GM21423 (cell line): ENCODE data around the gene ARHGAP26.

Source experiments
- ATAC-seq: cut with Tn5 transposase; IDR thresholded peaks from one replicate; pipeline ENCODE4 v1.9.1; 2021; ENCODE audit warnings: mild to moderate bottlenecking, moderate library complexity; ENCODE audit not compliant: unreplicated experiment

ARHGAP26 gene

GRCh38 chr5:143244990-143245389 is 474.8 kb downstream of the ARHGAP26 start:
- no peak for ATAC-seq

- ATAC-seq = no peak
Observed at GRCh38 chr5:143245929-143246561, 475.9 kb downstream of the ARHGAP26 start.

GRCh38 chr5:143247134-143247815 is 477.1 kb downstream of the ARHGAP26 start:
- no peak for ATAC-seq

DNA sequence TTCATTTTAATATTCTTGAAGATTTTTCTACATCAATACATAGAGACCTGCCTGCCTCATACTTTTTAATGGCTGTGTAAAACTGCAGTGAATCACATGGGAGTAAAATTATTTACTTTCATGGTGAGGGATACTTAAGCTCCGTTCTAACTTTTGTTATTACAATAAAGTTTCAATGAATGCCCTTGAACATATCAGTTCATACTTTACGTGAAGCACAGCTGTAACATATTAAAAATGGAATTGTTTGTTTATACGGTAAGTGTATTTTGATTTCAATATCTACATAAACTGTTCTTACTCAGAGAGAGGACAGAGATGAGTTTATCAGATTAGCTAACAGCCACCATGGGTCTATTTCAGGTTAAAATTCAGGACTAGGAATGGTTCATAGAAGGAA is 478.2 kb downstream of the ARHGAP26 start:
- ATAC-seq = no peak

DNA sequence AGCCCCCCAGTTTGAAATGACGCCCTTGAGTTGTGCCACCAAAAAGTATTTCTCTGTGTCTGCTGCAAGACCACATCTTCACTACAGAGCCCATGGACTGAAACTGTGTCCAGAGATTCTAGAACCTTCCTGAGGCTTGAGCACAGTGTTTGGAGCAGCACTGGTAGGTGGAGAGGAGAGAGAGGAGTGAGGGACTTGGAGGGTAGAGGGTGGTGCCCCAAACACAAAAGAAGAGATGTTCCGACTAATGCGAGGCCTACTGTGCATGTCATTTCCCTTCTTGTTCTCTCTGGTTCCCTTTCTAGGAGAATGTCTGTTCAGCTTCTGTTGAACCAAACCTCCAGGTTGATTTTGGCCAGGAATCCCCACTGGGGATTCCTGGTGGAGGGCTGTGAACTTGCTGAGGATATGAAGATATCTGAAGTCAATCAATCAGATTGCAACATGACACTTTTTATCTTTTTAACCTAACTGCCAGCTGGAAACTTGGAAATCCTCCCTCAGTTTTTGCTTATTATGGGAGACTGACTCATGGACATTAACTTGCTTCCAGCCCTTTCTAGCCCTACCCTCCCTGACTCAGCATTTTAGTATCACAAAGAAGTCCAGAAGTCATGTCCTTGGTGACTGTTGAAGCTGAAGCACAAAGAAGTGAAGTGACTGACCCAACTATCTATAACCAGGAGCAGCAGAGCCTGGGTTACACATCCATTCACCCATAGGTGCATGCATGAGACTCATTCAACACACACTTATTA is 478.8 kb downstream of the ARHGAP26 start:
- no peak for ATAC-seq

- ATAC-seq = no peak
Observed at GRCh38 chr5:143249851-143250250, 479.7 kb downstream of the ARHGAP26 start.

DNA sequence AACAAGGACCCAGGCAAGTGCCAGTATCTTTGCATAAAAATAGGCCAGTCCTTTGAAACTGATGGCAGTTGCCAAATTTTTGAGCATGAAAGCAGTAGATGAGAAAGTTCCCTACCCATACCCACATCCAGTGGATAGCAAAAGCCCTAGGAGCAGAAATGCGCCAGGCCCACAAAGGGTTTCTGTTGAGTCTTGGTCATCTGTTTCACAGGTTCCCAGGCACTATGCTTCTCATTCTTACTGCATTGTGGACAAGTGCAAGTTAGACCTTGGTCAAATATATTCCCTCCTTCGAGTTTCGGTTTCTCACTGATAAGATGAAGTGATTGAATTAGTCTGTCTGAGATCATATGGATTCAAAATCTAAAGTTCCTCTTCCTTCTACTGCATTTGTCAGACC is 481.0 kb downstream of the ARHGAP26 start:
- no peak for ATAC-seq

DNA sequence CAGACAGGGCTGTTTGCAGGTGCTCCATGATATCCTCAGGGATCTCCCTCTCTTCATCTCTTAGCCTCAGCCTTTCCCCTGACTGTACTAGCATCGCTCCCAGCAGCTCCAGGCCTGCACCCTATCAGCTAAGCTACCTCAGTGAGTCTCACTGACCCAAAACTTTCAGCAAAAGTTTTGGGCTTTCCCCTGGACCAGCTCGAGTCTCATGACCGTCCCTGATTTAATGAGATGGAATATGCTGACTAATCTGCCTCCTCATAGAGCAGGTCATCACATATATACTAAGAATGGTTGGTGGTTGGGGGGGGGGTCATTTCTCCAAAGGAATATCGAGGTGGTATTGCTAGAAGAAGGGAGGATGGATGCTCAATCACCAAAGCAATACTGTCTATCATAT is 481.8 kb downstream of the ARHGAP26 start:
- no peak for ATAC-seq

- ATAC-seq = no peak
Observed at GRCh38 chr5:143254819-143255218, 484.6 kb downstream of the ARHGAP26 start.

GRCh38 chr5:143258559-143259253 is 488.5 kb downstream of the ARHGAP26 start:
- no peak for ATAC-seq

GRCh38 chr5:143259254-143259605 is 489.1 kb downstream of the ARHGAP26 start:
- no peak for ATAC-seq

- no peak for ATAC-seq
Observed at GRCh38 chr5:143261748-143262392, 491.7 kb downstream of the ARHGAP26 start.

GRCh38 chr5:143262393-143263174 is 492.4 kb downstream of the ARHGAP26 start:
- peak; percentile 52 for ATAC-seq

DNA sequence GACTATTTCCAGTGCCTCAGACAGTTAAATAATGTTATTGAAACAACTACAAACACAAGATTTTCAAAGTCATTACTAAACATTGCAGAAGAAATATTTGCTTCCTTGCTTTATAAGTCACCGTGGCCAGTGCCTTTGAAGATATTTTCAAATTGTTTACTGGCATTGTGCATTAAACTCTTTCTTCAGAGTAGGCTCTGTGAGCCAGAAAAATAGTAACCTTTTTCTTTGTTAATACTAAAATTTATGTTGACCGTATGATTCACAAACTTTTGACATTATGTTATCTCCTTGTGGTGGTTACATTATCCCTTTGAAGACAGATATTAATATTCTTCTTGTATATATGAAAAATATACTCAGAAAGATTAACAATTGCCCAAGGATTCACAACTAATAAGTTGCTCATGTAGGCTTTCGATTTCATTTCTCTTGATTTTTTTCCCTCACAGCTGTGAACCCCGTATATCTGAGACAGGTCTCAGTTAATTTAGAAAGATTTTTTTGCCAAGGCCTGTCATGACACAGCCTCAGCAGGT is 493.2 kb downstream of the ARHGAP26 start:
- no peak for ATAC-seq

GRCh38 chr5:143265995-143266394 is 495.8 kb downstream of the ARHGAP26 start:
- ATAC-seq = no peak

GRCh38 chr5:143267186-143267585 is 497.0 kb downstream of the ARHGAP26 start:
- ATAC-seq = no peak

DNA sequence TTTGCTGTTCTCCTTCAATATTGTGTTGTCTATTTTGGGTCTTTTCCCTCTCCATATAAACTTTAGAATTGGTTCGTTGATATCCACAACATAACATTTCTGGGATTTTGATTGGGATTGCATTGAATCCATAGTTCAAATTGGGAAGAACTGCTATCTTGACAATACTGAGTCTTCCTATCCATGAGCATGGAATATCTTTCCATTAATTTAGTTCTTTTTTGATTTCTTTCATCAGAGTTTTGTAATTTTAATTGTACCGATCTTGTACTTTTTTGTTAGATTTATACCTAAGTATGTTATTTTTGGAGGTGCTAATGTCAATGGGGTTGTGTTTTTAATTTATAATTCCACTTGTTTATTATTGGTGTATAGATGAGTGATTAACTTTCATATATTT is 498.2 kb downstream of the ARHGAP26 start:
- no peak for ATAC-seq

DNA sequence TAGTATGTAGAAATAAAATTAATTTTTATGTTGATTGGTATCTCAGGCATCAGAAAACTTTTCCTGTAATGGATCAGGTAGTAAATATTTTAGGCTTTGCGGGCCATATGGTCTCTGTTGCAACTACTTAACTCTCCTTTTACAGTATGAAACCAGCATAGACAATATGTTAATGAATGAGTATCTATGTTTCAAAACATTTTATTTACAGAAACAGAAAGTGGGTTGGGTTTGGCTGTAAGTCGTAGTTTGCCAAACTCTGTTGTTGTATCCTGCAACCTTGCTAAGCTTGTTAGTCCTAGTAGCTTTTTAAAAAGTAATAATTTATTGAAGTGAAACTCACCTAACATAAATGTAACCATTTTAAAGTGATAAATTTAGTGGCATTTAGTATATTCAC is 501.3 kb downstream of the ARHGAP26 start:
- ATAC-seq = no peak

DNA sequence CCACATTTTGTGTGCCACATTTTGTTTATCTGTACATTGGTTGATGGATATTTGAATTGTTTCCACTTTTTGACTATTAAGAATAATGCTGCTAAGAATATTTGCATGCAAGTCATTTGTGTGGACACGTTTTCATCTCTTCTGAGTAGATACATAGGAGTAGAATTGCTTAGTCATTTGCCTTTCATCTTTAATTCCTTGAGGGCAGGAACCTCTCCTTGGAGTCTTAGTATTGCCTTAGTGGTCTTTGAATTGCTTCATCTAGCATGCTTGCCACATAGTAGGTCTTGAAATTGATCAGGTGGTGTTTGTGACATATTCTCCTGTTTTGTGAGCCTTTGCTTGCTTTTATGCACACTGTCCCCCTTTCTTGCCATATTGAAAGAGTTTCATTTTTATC is 504.8 kb downstream of the ARHGAP26 start:
- no peak for ATAC-seq
